HEK293T (cell line): ENCODE results near the gene ARTN.

ENCODE experiments used
- BHLHE40 ChIP-seq: fragments of 450-650 bp; IDR thresholded peaks from 2 replicates; pipeline ENCODE4 v1.6.1; 2016; ENCODE audit warnings: mild to moderate bottlenecking, moderate library complexity, borderline replicate concordance
- CTBP1 ChIP-seq: fragments of 450-650 bp; IDR thresholded peaks from 2 replicates; pipeline ENCODE4 v1.6.1; 2016; ENCODE audit warnings: borderline replicate concordance
- FOXA1 ChIP-seq: fragments of 450-650 bp; IDR thresholded peaks from 2 replicates; pipeline ENCODE4 v1.6.1; 2016; ENCODE audit warnings: mild to moderate bottlenecking
- HDGF ChIP-seq: fragments of 450-650 bp; IDR thresholded peaks from 2 replicates; pipeline ENCODE4 v1.6.1; 2017; ENCODE audit warnings: antibody characterized with exemption, borderline replicate concordance
- NFRKB ChIP-seq: fragments of 450-650 bp; IDR thresholded peaks from 2 replicates; pipeline ENCODE4 v1.6.1; 2016; ENCODE audit warnings: mild to moderate bottlenecking, moderate library complexity
- SP1 ChIP-seq: fragments of 450-650 bp; IDR thresholded peaks from 2 replicates; pipeline ENCODE4 v1.6.1; 2017
- TARDBP ChIP-seq: fragments of 450-650 bp; IDR thresholded peaks from 2 replicates; pipeline ENCODE4 v1.6.1; 2016
- ZNF384 ChIP-seq: fragments of 450-650 bp; IDR thresholded peaks from 2 replicates; pipeline ENCODE4 v1.6.1; 2016
- TF ChIP-seq, protein P1 (sequence below): fragments of 450-650 bp; IDR thresholded peaks from 2 replicates; pipeline ENCODE4 v1.6.1; 2016

- TF ChIP-seq BHLHE40 (no peak), FOXA1 (no peak), ZNF384 (no peak), HDGF (no peak), TARDBP (no peak), SP1 (no peak), NFRKB (no peak), CTBP1 (no peak)
- TF ChIP-seq, protein P1, sequence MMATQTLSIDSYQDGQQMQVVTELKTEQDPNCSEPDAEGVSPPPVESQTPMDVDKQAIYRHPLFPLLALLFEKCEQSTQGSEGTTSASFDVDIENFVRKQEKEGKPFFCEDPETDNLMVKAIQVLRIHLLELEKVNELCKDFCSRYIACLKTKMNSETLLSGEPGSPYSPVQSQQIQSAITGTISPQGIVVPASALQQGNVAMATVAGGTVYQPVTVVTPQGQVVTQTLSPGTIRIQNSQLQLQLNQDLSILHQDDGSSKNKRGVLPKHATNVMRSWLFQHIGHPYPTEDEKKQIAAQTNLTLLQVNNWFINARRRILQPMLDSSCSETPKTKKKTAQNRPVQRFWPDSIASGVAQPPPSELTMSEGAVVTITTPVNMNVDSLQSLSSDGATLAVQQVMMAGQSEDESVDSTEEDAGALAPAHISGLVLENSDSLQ, result no peak
Observed at GRCh38 chr1:43975249-43975961, 41.8 kb downstream of the ARTN start.
